SHP77 treated with DMSO at 0.1 percent for 48 hours (cell line): ENCODE data around the gene CASQ2.

ENCODE experiments used
- DNase-seq: peaks from one replicate; lab custom pipeline; 2025; lab: John Stamatoyannopoulos, UW

The CASQ2 gene

DNA sequence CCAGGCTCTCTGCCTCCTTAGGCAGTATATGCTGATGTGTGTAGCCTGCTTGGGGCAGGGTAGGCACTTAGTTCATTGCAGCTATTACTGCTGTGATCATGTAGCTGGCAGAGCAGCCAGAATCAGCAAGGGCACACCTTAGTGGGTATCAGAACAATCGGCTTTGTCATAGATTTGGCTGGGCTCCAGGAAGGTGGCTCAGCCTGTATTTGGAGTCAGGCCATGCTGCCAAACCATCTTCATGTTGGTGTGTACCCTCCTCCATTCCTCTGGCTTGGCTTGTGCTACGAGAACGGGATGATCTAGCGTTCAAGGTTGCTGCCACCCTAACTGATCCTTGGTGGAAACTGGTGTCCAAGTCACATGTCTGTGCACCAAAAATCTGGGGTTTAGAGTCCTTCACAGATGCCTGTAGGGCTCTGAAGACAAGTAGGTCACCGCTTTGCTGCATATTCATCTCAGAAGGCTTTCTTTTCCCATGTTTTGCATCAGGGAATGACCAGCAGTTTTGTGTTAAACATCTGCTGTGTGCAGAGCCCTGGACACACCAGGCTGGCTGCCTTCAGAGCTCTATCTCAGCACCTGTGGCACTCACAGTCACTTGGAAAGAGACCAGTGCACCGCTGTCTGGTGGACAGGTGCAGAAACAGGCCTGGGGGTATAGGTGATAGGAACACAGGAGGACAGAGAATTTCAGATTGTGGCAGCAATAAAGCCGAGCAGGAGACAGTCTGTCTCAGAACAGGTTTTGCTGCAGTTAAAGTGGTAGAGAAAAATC lies 103.0 kb downstream of the CASQ2 start:
- no peak for DNase-seq

DNA sequence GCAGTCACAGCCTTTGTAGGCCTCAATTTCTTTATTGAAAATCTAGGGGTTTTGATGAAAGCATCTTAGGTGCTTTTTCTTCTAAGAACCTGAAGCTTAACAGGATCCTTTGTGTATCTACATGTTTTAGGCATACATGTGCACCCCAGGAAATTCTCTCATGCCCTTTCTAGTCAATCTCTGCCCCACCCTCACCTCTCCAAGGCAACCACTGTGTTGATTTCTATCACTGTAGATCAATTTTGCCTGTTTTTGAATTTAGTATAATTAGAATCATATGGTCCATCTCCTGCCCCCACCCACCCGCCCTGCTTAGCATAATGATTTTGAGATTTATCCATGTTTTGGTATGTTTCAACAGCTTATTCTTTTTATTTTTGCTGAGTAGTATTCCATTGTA lies 107.4 kb downstream of the CASQ2 start:
- no peak for DNase-seq

DNA sequence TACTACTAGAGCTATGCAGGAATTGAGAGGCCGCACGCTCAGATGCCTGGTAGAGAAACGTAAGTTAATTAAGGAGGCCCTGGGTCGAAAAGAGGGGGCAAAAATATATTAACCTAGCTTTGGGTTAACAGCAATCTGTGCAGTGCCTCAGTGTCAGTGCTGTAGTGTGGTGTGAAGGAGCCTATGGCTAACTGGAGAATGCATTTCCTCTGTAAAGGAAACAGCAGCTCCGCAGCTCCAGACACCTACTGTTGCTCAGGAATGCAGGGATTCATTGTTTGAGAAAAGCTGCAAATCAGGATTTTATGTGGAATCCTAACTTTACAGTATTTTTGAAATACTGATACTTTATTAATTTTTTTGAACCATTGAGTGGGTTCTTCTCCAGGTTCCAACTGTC lies 108.4 kb downstream of the CASQ2 start:
- DNase-seq: no peak

DNA sequence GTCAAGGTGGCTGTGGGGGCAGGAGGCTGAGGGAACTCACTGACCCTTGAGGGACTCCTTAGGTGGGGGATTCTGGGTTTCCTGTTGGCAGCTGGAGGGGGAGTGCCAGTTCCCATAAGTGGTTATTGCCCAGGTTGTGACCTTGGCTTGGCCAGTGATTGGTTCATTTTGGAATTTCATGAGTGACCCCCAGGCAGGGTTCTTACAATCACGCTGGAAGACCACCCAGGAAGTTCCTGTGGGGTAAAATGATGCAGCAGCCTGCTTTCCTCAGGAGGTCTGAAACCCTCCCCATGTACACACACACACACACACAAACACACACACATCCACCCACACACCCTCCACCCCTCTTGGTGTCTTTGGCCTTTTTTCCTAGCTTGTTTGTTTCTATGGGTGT lies 109.9 kb downstream of the CASQ2 start:
- no peak for DNase-seq

DNA sequence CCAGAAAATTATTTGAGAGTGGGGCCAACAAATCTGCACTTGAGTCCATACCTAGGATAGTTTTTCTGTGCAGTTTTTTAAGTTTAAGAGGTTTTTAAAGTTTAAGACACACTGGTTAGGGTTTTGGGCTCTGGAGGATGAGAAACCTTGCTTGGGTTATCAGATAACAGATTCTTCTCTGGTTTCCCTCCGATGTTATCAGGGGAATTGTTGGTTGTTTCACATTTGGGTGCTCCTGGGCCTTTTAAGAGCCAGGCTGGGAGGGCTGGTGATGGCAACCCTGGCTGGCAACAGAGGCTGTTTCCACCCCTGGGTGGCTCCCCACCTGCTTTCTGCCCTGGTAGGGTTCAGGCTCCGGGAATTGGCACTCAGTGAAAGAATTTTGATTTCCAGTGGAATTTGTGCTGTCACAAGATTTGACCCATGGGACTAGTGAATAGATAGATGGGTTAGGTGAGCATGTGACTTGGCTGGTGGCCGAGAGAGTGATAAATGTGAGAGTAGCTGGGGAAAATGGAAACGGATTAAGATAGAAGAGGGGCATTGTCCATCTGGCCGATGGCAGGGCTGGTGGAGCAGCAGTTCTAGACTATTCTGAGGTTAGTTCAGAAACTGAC lies 111.9 kb downstream of the CASQ2 start:
- DNase-seq: no peak

DNA sequence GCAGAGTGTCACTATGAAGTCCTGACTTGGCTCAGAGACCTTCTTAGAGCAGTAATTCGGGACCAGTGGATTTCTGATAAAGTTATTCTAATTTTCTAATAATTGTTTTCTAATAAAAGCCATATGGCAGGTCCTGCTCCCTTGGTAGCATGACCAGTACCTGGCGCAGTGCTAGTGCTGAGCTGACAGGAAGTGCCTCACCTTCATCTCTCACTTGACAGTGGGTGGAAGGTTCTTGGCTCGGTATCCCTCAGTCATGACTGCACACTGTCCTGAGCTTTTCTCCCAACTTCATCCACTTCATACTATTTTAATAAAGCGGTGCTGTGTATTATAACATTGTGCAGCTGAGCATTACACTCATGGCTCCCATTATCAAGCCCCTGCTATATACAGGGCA lies 112.6 kb downstream of the CASQ2 start:
- DNase-seq: no peak

DNA sequence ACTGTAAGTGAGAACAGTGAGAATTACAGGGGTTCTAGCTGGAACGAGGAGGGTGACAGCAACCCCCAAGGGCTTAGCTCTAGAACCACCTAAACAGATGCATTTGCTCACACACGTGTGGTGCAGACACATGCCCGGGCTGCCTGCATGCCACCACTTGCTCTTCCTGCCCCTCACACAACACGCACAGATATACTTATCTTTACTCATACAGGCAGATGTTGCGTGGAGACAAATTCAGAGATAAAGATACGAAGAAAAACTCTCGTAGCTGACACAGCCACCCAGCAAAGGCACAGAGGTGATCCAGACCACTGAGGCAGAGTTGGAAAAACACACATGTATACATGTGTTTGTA lies 113.2 kb downstream of the CASQ2 start:
- DNase-seq: no peak

DNA sequence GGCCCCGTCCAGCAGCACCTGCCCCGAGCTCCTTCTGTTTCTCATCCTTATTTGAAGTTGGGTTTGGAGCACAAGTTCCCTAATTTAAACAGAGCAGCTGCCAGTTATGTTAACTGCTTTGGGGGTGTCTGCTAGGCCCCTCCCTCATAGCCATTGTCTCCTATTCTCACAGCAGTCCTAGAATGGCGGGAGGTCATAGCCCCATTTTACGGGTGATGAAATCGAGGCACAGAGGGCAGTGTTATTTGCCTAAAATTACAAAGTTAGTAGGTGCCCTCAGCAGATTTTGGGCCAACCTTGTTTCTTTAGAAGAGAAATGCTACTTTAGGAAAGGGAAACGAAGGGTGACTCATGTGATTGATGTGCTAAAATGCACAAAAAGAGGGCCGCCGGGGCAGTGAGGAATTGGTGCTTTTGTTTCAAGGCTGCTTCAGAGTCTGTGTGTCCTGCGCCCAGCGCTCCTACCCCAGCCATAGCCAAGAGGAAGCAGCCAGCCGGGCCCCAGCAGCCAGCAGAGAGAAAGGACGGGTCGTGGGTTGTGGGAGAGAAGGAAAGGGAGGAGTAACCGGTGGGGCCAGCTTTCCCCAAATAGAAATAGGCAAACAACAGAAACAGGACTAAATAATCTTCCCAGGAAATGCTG lies 113.7 kb downstream of the CASQ2 start:
- no peak for DNase-seq

DNA sequence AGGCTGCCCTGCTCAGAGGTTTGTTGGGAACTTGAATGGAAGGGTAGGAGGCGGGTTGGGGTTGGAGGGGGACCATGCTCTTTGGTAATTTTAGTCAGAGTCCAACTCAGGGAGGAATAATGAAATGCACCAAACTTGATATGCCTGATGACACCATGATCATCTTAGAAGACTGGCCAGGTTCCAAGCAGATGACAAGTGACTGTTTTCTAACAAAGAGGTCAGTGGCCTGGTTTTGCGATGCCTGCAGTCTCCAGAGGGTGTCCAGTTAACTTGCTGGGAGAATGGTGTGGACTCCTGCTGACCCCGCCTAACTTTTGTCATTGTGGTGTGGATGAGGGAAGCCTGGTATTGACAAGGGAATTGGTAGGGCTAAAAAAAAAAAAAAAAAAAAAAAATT lies 114.4 kb downstream of the CASQ2 start:
- no peak for DNase-seq

DNA sequence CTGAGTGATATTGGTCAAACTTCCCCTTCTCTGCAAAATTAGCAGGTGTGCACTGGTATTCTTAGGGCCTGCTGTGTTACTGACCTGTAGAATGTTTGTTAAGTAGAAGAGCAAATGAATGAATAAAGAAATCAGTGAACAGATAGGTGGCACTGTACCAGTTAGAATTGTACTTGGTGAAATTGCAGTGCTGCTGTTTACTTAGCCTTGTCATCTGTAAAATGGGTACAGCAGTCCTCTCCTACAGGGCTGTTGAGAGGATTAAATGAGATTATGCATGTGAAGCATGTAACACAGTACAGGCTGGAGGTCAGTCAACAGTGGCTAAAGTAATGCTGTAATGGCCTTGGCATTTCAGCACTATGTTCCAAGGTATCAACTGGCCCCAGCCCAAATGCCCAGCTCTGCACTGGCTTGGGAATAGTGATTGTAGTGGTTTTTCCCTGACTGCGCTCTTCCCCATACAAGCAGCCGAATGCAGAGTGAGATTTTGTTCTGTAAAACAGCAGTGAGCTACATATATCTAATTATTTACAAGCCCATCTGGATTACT lies 116.2 kb downstream of the CASQ2 start:
- no peak for DNase-seq

DNA sequence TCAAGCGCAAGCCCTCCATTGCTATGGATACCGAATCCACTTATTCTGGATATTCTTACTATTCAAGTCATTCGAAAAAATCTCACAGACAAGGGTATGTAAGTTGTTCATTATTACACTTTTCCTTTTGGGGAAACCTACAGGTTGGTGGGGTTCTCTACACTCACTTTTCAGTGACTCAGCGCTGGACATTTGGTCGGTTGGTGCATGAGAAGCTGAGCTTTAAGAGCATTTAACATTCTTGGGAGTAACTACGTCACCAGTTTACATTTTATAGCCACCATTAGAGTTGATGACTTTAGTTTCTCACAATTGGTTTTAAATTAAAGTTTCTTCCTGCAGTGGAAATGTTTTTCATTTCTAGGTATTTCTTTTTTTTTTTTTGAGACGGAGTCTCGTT lies 117.1 kb downstream of the CASQ2 start:
- no peak for DNase-seq

DNA sequence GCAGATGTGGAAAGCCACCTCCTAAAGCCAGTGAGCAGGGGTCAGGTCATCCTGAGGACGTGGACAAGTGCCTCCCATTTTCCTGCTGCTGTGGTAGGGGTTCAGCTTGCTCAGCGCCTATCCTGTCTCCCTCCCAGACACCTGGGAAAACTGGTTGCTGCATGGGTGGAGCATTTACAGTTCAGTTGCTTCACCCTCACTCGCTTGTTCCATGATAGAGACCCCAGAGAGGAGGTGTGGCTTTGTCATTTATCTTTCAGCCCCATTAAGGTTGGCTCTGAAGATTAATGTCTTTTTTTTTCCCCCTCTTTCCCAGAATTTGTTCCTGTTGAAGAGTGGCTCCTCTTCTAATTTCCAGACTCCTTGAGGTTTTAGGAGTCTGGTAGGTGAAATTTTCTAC lies 117.6 kb downstream of the CASQ2 start:
- no peak for DNase-seq
